HepG2 (cell line): ENCODE measurements around the gene TMEM165. TPM values are rescaled to one million over a fixed set of nuclear protein-coding genes. Genes with fewer than 3 reads are reported as not detected.

Source experiments
- ATAC-seq: fragments of 200-7000 bp; cut with Tn5 transposase; 3 replicates; pipeline ENCODE4 v1.9.1; 2020; ENCODE audit warnings: mild to moderate bottlenecking, moderate library complexity
- BruUV-seq: library from RNA; stranded (reverse); fragments of 400-500 nt; replicated peaks from 2 replicates; lab custom pipeline; 2021; lab: Mats Ljungman, UMichigan
- CTCF ChIA-PET: fragments of 300-600 bp; formaldehyde crosslinking; extraction: SDS; loops from one replicate; lab custom pipeline; 2021; ENCODE audit warnings: low total read pairs, inconsistent platforms, low intra/inter-chr PET ratio; lab: Yijun Ruan, JAX
- POLR2A ChIA-PET: fragments of 350-600 bp; sonication (Branson Sonifier 250); formaldehyde crosslinking; loops from one replicate; lab custom pipeline; 2020; ENCODE audit warnings: antibody characterized with exemption, inconsistent platforms; lab: Yijun Ruan, JAX
- DNase-seq: peaks from one replicate; pipeline ENCODE4 v3.0.0-alpha.2; 2015; ENCODE audit warnings: low spot score
- FAIRE-seq: peaks from 3 replicates; lab custom pipeline; 2011; peaks lifted over from hg19 to GRCh38; lab: Jason Lieb, UNC
- H2AFZ ChIP-seq: one replicate; pipeline ENCODE4 v1.6.1; 2011; ENCODE audit warnings: low read length, inconsistent platforms
- H3K27ac ChIP-seq: fragments of 300-600 bp; 3 replicates; pipeline ENCODE4 v1.8.0; 2011; ENCODE audit warnings: mixed run types, mild to moderate bottlenecking, mixed read lengths, low read length, inconsistent platforms; ENCODE audit not compliant: insufficient read depth; ENCODE audit errors: extremely low read length
- H3K27me3 ChIP-seq, 2 experiments: fragments of 200-600 bp in 1 of 2; 2 replicates in 1 of 2; 3 replicates in 1 of 2; pipeline versions ENCODE4 v1.6.0 to v1.8.0; 2011; ENCODE audit warnings: low read length in 2 of 2, mild to moderate bottlenecking in 2 of 2, moderate library complexity in 2 of 2, inconsistent platforms in 1 of 2; ENCODE audit not compliant: insufficient read depth in 2 of 2, control insufficient read depth in 1 of 2
- H3K36me3 ChIP-seq, 2 experiments: fragments of 200-600 bp in 1 of 2; replicated peaks in 1 of 2; 2 replicates in 1 of 2; 3 replicates in 1 of 2; pipeline versions ENCODE4 v1.5.1 to v1.8.0; 2011; ENCODE audit warnings: low read length in 2 of 2, inconsistent platforms in 1 of 2; ENCODE audit not compliant: insufficient read depth in 2 of 2, control insufficient read depth in 1 of 2
- H3K4me1 ChIP-seq: 2 replicates; pipeline ENCODE4 v1.5.1; 2012; ENCODE audit warnings: low read length, inconsistent platforms; ENCODE audit not compliant: insufficient read depth
- H3K4me2 ChIP-seq: 2 replicates; pipeline ENCODE4 v1.6.0; 2011; ENCODE audit warnings: low read depth, low read length, inconsistent platforms
- H3K4me3 ChIP-seq, 3 experiments: fragments of 200-600 bp in 1 of 3; sonication (generic), shearing (Covaris generic) in 1 of 3; replicated peaks in 1 of 3; 2 replicates each; pipeline ENCODE4 v1.5.1; 2011 to 2016; ENCODE audit warnings: low read length in 3 of 3, inconsistent platforms in 2 of 3, low read depth in 2 of 3, mild to moderate bottlenecking in 2 of 3, control low read depth in 1 of 3, mixed read lengths in 1 of 3; ENCODE audit not compliant: insufficient read depth in 1 of 3
- H3K79me2 ChIP-seq: one replicate; pipeline ENCODE4 v1.6.1; 2011; ENCODE audit warnings: low read length, inconsistent platforms; ENCODE audit not compliant: insufficient read depth
- H3K9ac ChIP-seq: 2 replicates; pipeline ENCODE4 v1.6.0; 2011; ENCODE audit warnings: mild to moderate bottlenecking, low read depth, low read length, inconsistent platforms; ENCODE audit not compliant: insufficient read depth
- H3K9me3 ChIP-seq: 2 replicates; pipeline ENCODE4 v1.5.1; 2012; ENCODE audit warnings: mild to moderate bottlenecking, low read length
- H4K20me1 ChIP-seq: 2 replicates; pipeline ENCODE4 v1.6.0; 2011; ENCODE audit warnings: inconsistent platforms, mild to moderate bottlenecking, low read length, moderate library complexity; ENCODE audit not compliant: insufficient read depth
- MLLT10 ChIP-seq: sonication (generic); formaldehyde crosslinking; IDR thresholded peaks from 2 replicates; pipeline ENCODE4 v1.4.0; 2020; ENCODE audit warnings: missing genetic modification reagents
- SP2 ChIP-seq: sonication (generic); formaldehyde crosslinking; IDR thresholded peaks from 2 replicates; pipeline ENCODE4 v1.5.1; 2020; ENCODE audit warnings: mild to moderate bottlenecking, missing genetic modification reagents
- ZBTB1 ChIP-seq: sonication (generic); formaldehyde crosslinking; IDR thresholded peaks from 2 replicates; pipeline ENCODE4 v1.4.0; 2020; ENCODE audit warnings: missing genetic modification reagents, borderline replicate concordance
- ZNF574 ChIP-seq: sonication (generic); formaldehyde crosslinking; IDR thresholded peaks from 2 replicates; pipeline ENCODE4 v1.4.0; 2020; ENCODE audit warnings: missing genetic modification reagents
- WGBS: methylation state at CpG from one replicate; pipeline ENCODE4 v1.1.6; 2017; ENCODE audit warnings: low lambda C conversion rate; 5-methylcytosine and 5-hydroxymethylcytosine counted together
- in situ Hi-C: cut with HindIII; loops from 2 replicates; pipeline ENCODE4 v1.10.0; 2017; ENCODE audit warnings: low pct_unique_long_range_greater_than_20kb; ENCODE audit not compliant: extremely low pct_ligation_motif_present
- intact Hi-C: fragments of 100-400 bp; cut with micrococcal nuclease; formaldehyde crosslinking; loops from one replicate; pipeline ENCODE4 v1.10.0; 2022; ENCODE audit not compliant: unreplicated experiment
- polyA plus RNA-seq, 8 experiments: library from polyadenylated mRNA; depleted of rRNA in 3 of 8; stranded (reverse) in 7 of 8; unstranded in 1 of 8; fragments of >200 nt; fragmentation: Illumina TruSeq in 4 of 8; extraction: Trizol in 4 of 8; gene quantifications; 2 replicates each; pipeline versions ENCODE4 v1.2.1 to v1.2.3, GENCODE V29; 2011 to 2016; ENCODE audit warnings: low read depth in 4 of 8, missing spikeins in 1 of 8, mixed read lengths in 1 of 8; ENCODE audit not compliant: insufficient read depth in 1 of 8
- total RNA-seq, 5 experiments: library from RNA; depleted of rRNA; stranded (reverse); fragments of >200 nt; fragmentation: Illumina TruSeq; extraction: Trizol; gene quantifications; 2 replicates each; pipeline ENCODE4 v1.2.3, GENCODE V29; 2016; ENCODE audit warnings: low read depth in 1 of 5
- TF ChIP-seq, protein P1 (sequence below): sonication (generic); formaldehyde crosslinking; conservative IDR thresholded peaks from 2 replicates; pipeline ENCODE4 v1.4.0; 2020; ENCODE audit warnings: mild to moderate bottlenecking, missing genetic modification reagents, moderate library complexity

Gene TMEM165
- total and polyA plus RNA-seq, 2 of the 13 experiments (the other 11 are each of a cell fraction or from before 2014, with no cell fraction given) = 54.6 to 103 TPM

- TF ChIP-seq, protein P1, sequence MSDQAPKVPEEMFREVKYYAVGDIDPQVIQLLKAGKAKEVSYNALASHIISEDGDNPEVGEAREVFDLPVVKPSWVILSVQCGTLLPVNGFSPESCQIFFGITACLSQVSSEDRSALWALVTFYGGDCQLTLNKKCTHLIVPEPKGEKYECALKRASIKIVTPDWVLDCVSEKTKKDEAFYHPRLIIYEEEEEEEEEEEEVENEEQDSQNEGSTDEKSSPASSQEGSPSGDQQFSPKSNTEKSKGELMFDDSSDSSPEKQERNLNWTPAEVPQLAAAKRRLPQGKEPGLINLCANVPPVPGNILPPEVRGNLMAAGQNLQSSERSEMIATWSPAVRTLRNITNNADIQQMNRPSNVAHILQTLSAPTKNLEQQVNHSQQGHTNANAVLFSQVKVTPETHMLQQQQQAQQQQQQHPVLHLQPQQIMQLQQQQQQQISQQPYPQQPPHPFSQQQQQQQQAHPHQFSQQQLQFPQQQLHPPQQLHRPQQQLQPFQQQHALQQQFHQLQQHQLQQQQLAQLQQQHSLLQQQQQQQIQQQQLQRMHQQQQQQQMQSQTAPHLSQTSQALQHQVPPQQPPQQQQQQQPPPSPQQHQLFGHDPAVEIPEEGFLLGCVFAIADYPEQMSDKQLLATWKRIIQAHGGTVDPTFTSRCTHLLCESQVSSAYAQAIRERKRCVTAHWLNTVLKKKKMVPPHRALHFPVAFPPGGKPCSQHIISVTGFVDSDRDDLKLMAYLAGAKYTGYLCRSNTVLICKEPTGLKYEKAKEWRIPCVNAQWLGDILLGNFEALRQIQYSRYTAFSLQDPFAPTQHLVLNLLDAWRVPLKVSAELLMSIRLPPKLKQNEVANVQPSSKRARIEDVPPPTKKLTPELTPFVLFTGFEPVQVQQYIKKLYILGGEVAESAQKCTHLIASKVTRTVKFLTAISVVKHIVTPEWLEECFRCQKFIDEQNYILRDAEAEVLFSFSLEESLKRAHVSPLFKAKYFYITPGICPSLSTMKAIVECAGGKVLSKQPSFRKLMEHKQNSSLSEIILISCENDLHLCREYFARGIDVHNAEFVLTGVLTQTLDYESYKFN = no peak
- TF ChIP-seq SP2 (CRISPR knock-in tag) = no peak
- TF ChIP-seq ZNF574 (CRISPR knock-in tag) = no peak
- no peak for TF ChIP-seq MLLT10
Measured at GRCh38 chr4:55440786-55441185, 45.0 kb downstream of the TMEM165 start (continued).

GRCh38 chr4:55442541-55442940, 46.8 kb downstream of the TMEM165 start:
- Histone ChIP-seq H3K36me3 (peaks cover 3 to 28% of the 10 kb centered on the region in 2 experiments; a peak in 4 of 5 replicates), H3K4me2 (no peak overlapping the region), H3K9ac (no peak overlapping the region), H3K27me3 (no peaks in the 10 kb centered on the region), H2AFZ (no peak overlapping the region), H3K4me1 (peaks cover 22% of the 10 kb centered on the region), H3K27ac (no peak overlapping the region), H3K4me3 (no peak overlapping the region), H3K9me3 (no peaks in the 10 kb centered on the region), H4K20me1 (no peaks in the 10 kb centered on the region), H3K79me2 (no peaks in the 10 kb centered on the region)
- DNase-seq = no peak
- intact Hi-C loops (no loop called here), in situ Hi-C loops (no loop called here)
- ChIA-PET POLR2A (no interaction called here), CTCF (no interaction called here)
- no TSS peak for BruUV-seq
- ATAC-seq = no peak
- TF ChIP-seq ZBTB1 (CRISPR knock-in tag) = no peak
- 98% methylated on average over 1 of the region's 1 CpG for WGBS
- FAIRE-seq = no peak
